ENCODE data around the gene IZUMO1.
"Not testable (repeated sequence)": the region's sequence is repeated elsewhere in the genome, so short reads cannot be mapped to it uniquely, and the experiment has no call there.

Gene IZUMO1

DNA sequence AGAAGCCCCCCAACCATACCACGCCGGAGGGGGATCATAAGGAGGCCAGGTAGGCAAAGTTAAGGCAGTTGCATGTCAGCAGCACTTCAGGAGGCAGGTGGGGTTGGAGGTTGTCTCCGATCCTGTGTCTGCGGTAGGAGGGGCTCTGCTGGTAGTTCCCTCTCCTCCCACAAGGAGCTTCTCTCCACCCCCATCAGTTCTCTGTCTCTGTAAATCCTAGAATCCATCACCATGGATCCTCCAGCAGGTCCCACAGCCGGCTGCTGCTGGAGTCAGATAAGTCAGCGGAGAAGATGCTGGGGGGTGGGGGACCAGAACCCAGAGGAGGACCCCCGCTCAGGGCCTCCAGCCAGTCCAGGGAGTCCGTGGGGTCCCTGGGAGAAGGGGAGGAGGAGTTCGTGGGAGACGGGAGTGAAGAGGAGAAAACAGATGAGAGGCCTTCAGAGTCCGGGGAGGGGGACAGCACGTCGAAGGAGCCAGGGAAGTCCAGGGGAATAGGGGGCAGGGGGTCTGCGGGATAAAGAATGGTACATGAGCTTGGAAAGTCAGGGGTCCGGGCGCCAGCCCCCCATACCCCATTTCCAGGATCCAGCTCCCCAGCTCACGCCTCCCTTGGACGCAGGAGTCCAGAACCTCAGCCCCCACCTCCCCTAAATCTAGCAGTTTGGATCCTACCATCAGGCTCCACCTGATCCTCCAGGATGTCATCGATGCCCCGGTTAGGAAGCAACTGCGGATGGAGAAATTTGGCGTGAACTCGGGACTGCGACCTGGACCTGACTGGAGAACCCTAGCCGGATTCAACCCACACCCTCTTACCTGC is 33.5 kb downstream of the IZUMO1 start:
- DNase-seq = no peak

DNA sequence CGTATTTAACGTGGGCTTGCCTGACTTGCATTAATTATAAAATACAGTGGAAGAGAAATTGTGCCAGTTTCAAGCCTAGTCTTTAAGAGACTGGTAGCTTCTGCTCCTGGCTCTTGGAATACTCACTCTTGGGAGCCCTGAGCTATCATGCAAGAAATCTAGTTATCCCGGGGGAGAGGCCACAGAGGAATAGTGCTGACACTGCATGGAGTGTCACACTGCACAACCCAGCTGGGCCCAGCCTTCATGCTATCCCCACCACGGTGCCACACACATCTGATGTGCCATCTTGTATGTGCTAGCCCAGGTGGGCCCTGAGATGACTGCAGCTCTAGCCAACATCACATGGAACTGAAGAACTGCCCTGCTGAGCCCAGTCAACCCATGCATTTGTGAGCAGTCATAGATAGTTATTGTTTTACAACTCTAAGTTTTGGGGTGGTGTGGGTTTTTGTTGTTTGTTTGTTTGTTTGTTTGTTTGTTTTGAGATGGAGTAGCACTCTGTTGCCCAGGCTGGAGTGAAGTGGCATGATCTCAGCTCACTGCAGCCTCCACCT is 35.5 kb downstream of the IZUMO1 start:
- DNase-seq = no peak

DNA sequence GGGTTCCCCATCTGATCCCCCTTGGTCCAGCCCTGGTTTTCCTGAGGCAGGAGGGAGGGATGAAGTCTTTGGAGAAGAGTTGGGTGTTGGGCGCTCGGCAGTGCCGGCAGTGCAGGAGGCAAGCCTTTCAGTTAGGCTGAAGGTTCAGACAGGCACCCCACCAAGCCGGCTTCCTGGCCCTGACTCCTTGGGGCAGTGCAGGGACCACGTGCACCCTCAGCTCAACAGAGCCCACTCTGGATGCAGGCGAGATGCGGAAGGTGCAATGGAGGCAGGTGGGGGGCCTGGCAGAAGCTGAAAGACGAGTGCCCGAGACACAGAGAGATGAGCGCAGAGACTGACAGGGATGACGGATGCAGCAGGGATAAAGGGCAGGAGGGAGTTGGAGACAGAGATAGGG is 38.2 kb downstream of the IZUMO1 start:
- no peak for DNase-seq

DNA sequence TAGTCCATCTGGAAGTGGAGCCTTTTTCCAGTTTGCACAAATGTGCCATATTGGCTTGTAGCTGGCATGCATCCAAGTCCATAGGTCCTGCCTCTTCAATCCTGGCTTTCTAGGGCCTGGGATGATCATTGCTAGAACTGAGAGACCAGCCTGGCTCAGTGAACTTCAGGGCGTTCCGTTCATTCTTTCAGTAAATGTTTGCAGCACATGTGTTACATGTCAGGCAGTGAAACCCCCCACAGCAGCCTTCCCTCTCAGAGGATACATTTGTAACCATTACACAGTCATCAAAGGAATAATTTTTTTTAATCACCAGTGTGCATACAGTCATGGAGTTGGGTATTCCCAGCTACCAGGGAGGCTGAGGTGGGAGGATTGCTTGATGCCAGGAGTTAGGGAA is 41.3 kb downstream of the IZUMO1 start:
- no peak for DNase-seq

DNA sequence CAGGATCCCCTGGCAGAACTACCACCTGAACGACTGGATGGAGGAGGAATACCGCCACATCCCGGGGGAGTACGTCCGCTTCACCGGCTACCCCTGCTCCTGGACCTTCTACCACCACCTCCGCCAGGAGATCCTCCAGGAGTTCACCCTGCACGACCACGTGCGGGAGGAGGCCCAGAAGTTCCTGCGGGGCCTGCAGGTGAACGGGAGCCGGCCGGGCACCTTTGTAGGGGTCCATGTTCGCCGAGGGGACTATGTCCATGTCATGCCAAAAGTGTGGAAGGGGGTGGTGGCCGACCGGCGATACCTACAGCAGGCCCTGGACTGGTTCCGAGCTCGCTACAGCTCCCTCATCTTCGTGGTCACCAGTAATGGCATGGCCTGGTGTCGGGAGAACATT is 43.4 kb downstream of the IZUMO1 start:
- no peak for DNase-seq

DNA sequence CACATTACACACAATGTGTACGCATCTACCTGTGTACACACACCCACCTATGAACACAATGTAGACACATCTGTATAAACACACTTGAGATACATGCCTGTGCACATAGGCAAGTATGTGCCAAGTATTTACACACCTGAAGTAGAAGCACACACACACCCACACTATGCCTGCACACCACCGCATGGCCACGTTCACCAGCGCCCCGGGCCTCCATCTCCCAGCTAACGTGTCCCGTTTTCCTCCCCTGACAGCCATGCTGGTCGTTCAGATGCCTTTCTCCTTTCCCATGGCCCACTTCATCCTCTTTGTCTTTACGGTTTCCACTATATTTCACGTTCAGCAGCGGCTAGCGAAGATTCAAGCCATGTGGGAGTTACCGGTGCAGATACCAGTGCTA is 44.0 kb downstream of the IZUMO1 start:
- DNase-seq = no peak

DNA sequence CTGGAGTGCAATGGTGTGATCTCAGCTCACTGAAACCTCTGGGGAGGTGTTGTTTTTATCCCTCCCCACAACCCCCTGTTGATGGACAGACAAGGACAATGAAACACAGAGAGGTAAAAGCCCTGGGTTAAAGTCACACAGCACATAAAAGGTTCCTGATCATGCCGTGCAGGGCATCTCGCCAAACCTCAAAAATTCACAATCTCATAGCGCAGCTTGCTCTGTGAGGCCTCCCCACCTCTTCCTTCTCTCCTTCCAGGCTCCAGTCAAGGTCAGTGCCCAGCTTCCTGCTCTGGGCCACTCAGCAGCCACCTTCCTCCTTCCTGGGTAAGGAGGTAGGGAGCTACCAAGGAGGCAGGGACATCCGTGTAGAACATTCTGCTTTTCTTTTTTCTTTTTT is 48.7 kb downstream of the IZUMO1 start:
- no peak for DNase-seq

DNA sequence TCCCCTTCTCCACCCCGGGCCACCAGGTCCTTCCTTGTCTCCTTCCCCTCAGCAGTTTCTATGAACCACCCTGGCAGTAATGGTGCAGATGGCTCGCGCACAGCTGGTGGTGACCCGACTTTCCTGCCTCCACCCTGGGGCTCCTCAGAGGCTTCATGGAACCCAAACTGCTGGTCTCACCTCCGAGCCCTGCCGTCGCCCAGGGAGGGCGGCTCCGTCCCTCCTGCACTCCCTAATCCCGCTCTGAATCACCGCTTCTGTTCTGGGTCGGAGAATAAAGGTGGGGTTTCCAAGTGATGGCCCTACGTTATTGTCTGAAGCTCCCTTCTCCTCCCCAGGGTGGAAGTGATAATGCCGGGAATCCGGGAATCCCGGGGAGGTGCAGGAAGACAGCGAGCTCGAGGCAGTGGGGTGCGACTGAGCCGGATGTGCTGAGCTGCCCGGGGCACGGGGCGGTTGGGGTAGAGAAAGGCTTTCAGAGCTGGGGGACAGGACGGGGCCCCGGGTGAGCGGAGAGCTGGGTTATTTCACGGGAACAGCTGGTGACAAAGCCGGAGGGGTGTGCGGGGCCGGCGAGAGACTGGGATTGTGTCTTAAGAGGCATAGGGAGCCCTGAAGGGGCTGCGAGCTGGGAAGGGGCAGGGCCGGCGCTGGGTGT is 50.2 kb downstream of the IZUMO1 start:
- no peak for DNase-seq

DNA sequence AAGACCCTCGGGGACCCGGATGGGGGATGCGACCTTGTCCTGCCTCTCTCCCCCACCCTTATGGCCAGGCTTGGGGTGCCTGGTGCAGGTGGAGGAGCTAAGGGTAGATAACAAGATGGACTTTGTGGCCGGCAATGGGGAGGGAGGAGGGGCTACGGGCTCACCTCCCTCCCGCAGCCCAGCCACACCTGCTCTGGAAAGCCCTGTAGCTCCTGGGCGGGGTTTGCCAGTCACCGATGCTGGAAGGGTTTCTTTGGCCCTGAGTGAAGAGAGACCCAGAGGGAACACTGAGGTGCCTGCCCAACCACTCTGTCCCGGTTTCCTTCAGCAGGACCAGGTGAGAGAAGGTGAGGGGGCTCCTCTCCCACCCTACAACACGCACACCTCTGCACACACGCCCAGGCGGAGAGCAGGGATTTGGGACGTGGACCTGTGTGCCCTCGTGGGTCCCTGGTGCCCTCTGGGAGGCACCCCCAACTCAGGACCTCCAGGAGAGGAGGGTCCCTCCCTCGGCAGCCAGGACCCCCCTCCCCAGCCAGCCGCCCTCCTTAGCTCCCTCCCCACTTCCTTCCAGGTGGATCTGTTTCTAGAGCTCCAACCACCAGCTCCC is 50.9 kb downstream of the IZUMO1 start, which contains the start of gene FUT2:
Gene FUT2, plus strand, starts transcription at position 229 of the 610 bp plus-strand sequence. CDS start 6,986 bp downstream, outside the sequence.
- peak; percentile 17 to 34 for DNase-seq

DNA sequence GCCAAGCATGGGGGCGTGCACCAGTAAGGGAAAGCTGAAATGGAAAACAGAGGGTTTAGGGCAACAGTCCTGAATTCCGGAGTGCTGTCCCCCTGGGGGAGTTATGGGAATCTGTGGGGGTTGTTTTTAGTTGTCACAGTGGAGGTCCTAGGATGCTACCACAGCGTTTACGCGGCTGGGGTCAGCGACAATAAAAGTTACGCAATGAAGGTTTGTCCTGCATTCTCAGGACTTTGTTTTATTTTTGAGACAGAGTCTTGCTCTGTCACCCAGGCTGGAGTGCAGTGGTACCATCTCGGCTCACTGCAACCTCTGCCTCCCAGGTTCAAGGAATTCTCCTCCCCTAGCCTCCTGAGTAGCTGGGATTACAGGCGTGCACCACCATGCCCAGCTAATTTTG is 53.1 kb downstream of the IZUMO1 start:
- not testable (repeated sequence) for DNase-seq
